B cell (primary cell): ENCODE data around the gene MPZ. TPM values are rescaled to one million over a fixed set of nuclear protein-coding genes. Genes with fewer than 3 reads are reported as not detected.

ENCODE experiments used
- ATAC-seq: fragments of 200-7000 bp; cut with Tn5 transposase; one replicate; pipeline ENCODE4 v1.10.0; 2021; ENCODE audit warnings: low read depth, mild to moderate bottlenecking, moderate number of reproducible peaks, moderate library complexity
- CTCF ChIA-PET: fragments of 350-600 bp; sonication (Branson Sonifier 250); formaldehyde crosslinking; loops from one replicate; lab custom pipeline; 2021; ENCODE audit warnings: antibody characterized with exemption, inconsistent platforms; lab: Charles Lee
- POLR2A ChIA-PET: fragments of 350-600 bp; sonication (Branson Sonifier 250); formaldehyde crosslinking; loops from one replicate; lab custom pipeline; 2021; ENCODE audit warnings: antibody characterized with exemption; lab: Charles Lee
- DNase-seq: peaks from one replicate; pipeline ENCODE4 v3.0.0; 2013
- H2AFZ ChIP-seq: 2 replicates; pipeline ENCODE4 v1.6.1; 2012; ENCODE audit warnings: mild to moderate bottlenecking, low read depth, low read length; ENCODE audit not compliant: insufficient read depth, poor library complexity, severe bottlenecking
- H3K27ac ChIP-seq, 2 donors: 1 replicate in 1 of 2; 2 replicates in 1 of 2; pipeline ENCODE4 v1.5.1; 2012 to 2013; ENCODE audit warnings: low read length in 2 of 2, mild to moderate bottlenecking in 2 of 2, moderate library complexity in 1 of 2
- H3K27me3 ChIP-seq, 4 experiments: fragments of 200-600 bp in 1 of 4; sonication (generic) in 1 of 4; replicated peaks in 1 of 4; 1 replicate in 2 of 4; 2 replicates in 2 of 4; pipeline versions ENCODE4 v1.6.1 to v1.7.0; 2013 to 2016; ENCODE audit warnings: low read length in 3 of 4, mild to moderate bottlenecking in 2 of 4, mixed read lengths in 1 of 4, moderate library complexity in 1 of 4; ENCODE audit not compliant: insufficient read depth in 4 of 4, control insufficient read depth in 3 of 4; ENCODE audit errors: control extremely low read depth in 1 of 4
- H3K36me3 ChIP-seq, 2 experiments: replicated peaks in 1 of 2; 1 replicate in 1 of 2; 2 replicates in 1 of 2; pipeline versions ENCODE4 v1.6.1 to v1.7.1; 2013; ENCODE audit warnings: low read length in 1 of 2; ENCODE audit not compliant: insufficient read depth in 2 of 2, control insufficient read depth in 1 of 2; ENCODE audit errors: control extremely low read depth in 1 of 2, extremely low read depth in 1 of 2
- H3K4me1 ChIP-seq, 2 donors: fragments of 200-600 bp in 1 of 2; sonication (generic) in 1 of 2; 1 replicate in 1 of 2; 2 replicates in 1 of 2; pipeline versions ENCODE4 v1.5.1 to v1.6.1; 2013 to 2017; ENCODE audit warnings: low read length in 2 of 2; ENCODE audit not compliant: control insufficient read depth in 2 of 2, insufficient read depth in 2 of 2
- H3K4me2 ChIP-seq: replicated peaks from 2 replicates; pipeline ENCODE3; 2012; ENCODE audit warnings: mild to moderate bottlenecking, low read depth, low read length; ENCODE audit not compliant: poor library complexity, severe bottlenecking
- H3K4me3 ChIP-seq, 5 experiments: fragments of 200-600 bp in 1 of 5; sonication (generic) in 1 of 5; 1 replicate in 3 of 5; 2 replicates in 2 of 5; pipeline versions ENCODE4 v1.5.1 to v1.7.0; 2011 to 2016; ENCODE audit warnings: low read length in 4 of 5, mild to moderate bottlenecking in 4 of 5, low read depth in 2 of 5, control low read depth in 1 of 5, moderate library complexity in 1 of 5; ENCODE audit not compliant: insufficient read depth in 1 of 5; ENCODE audit errors: control extremely low read depth in 1 of 5, extremely low read depth in 1 of 5
- H3K79me2 ChIP-seq: fragments of 200-600 bp; sonication (generic); one replicate; pipeline ENCODE4 v1.6.0; 2016; ENCODE audit warnings: low read length; ENCODE audit not compliant: control insufficient read depth, insufficient read depth
- H3K9ac ChIP-seq: fragments of 200-600 bp; sonication (generic); 2 replicates; pipeline ENCODE4 v1.6.1; 2017; ENCODE audit warnings: mild to moderate bottlenecking, low read length, moderate library complexity
- H3K9me3 ChIP-seq, 3 donors: one replicate each; pipeline versions ENCODE4 v1.6.1 to v1.7.1; 2013; ENCODE audit warnings: low read length in 2 of 3; ENCODE audit not compliant: control insufficient read depth in 2 of 3, insufficient read depth in 1 of 3; ENCODE audit errors: control extremely low read depth in 1 of 3
- H4K20me1 ChIP-seq: 2 replicates; pipeline ENCODE4 v1.6.0; 2012; ENCODE audit warnings: mild to moderate bottlenecking, low read length; ENCODE audit not compliant: insufficient read depth, control insufficient read depth, poor library complexity, severe bottlenecking
- H3K27ac Mint-ChIP-seq: one replicate; pipeline ENCODE4 v1.8.0; 2021; ENCODE audit warnings: mixed read lengths
- H3K27me3 Mint-ChIP-seq: one replicate; pipeline ENCODE4 v1.8.0; 2021; ENCODE audit warnings: mixed read lengths
- H3K4me1 Mint-ChIP-seq: one replicate; pipeline ENCODE4 v1.8.0; 2021; ENCODE audit warnings: mixed read lengths
- H3K4me3 Mint-ChIP-seq: one replicate; pipeline ENCODE4 v1.8.0; 2021; ENCODE audit warnings: mixed read lengths
- H3K9me3 Mint-ChIP-seq: one replicate; pipeline ENCODE4 v1.8.0; 2022; ENCODE audit warnings: mixed read lengths; ENCODE audit not compliant: insufficient read depth
- EZH2 ChIP-seq: IDR thresholded peaks from 2 replicates; pipeline ENCODE4 v1.6.1; 2012; ENCODE audit warnings: borderline replicate concordance, low read depth, mild to moderate bottlenecking, moderate library complexity, low read length; ENCODE audit not compliant: insufficient read depth, poor library complexity, severe bottlenecking
- WGBS: methylation state at CpG from one replicate; pipeline ENCODE4 v1.1.5; 2013; ENCODE audit warnings: missing lambda C conversion rate; ENCODE audit not compliant: insufficient coverage; 5-methylcytosine and 5-hydroxymethylcytosine counted together
- intact Hi-C: fragments of 100-400 bp; cut with micrococcal nuclease; formaldehyde crosslinking; loops from one replicate; pipeline ENCODE4 v1.10.0; 2022
- polyA plus RNA-seq: library from polyadenylated mRNA; depleted of rRNA; stranded (reverse); fragments of >200 nt; gene quantifications from 2 replicates; pipeline ENCODE4 v1.2.3, GENCODE V29; 2012
- total RNA-seq, 2 donors: library from RNA; stranded (reverse); fragments of 120-200 nt in 1 of 2; gene quantifications; 1 replicate in 1 of 2; 2 replicates in 1 of 2; pipeline versions ENCODE4 v1.2.3 to v1.2.4, GENCODE V29; 2013 to 2022
- TF ChIP-seq, protein P1 (sequence below): fragments of 200-600 bp; IDR thresholded peaks from one replicate; pipeline ENCODE4 v1.8.0; 2022; ENCODE audit warnings: antibody characterized with exemption, mild to moderate bottlenecking

MPZ gene
- total and polyA plus RNA-seq, 2 donors (not counting 1 experiment from before 2014, with no cell fraction given) = 4.3 to 12.9 TPM

DNA sequence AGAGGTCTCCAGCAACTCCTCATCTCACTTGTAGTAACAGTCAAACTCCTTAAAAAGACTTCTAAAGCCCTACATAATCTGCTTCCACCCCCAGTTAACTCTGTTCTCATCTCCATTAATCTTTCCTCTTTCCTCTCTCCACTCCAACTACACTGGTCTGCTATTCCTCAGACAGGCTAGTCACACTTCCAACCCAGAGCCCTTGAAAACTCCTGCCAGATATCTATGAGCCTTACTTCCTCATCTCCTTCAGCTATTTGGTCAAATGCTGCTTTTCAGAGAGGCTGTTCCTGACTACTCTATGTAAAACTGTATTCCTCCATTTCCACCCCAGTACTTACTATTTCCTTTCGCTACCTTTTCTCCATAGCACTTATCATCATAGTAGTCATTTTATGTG lies 26.8 kb downstream of the MPZ start:
- H3K9me3 ChIP-seq = no peaks in the 10 kb centered on the region
- ATAC-seq (no peak), DNase-seq (no peak)
- no peaks in the 10 kb centered on the region for H3K9me3 Mint-ChIP-seq
- no peak overlapping the region for H3K4me3 Mint-ChIP-seq
- H3K36me3 ChIP-seq = no peaks in the 10 kb centered on the region
- no peak overlapping the region for H3K9ac ChIP-seq
- ChIA-PET POLR2A (no interaction called here), CTCF (interaction anchor here (1.1 to 1.7 kb wide), 2 partner anchors 8 to 57 kb away, joined by 5 to 6 read pairs; partner anchors contain the start of gene TOMM40L)
- WGBS = no CpG with 5 or more reads among the region's 1 CpG
- intact Hi-C loops = no loop called here
- H3K4me3 ChIP-seq = no peak overlapping the region
- no peak overlapping the region for H3K27ac Mint-ChIP-seq
- no peak overlapping the region for H2AFZ ChIP-seq
- no peaks in the 10 kb centered on the region for H3K79me2 ChIP-seq
- no peak overlapping the region for H3K27ac ChIP-seq
- peaks cover 20% of the 10 kb centered on the region for H3K27me3 Mint-ChIP-seq
- TF ChIP-seq, protein P1, sequence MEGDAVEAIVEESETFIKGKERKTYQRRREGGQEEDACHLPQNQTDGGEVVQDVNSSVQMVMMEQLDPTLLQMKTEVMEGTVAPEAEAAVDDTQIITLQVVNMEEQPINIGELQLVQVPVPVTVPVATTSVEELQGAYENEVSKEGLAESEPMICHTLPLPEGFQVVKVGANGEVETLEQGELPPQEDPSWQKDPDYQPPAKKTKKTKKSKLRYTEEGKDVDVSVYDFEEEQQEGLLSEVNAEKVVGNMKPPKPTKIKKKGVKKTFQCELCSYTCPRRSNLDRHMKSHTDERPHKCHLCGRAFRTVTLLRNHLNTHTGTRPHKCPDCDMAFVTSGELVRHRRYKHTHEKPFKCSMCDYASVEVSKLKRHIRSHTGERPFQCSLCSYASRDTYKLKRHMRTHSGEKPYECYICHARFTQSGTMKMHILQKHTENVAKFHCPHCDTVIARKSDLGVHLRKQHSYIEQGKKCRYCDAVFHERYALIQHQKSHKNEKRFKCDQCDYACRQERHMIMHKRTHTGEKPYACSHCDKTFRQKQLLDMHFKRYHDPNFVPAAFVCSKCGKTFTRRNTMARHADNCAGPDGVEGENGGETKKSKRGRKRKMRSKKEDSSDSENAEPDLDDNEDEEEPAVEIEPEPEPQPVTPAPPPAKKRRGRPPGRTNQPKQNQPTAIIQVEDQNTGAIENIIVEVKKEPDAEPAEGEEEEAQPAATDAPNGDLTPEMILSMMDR = no peak
- no peak for TF ChIP-seq EZH2
- H4K20me1 ChIP-seq = no peaks in the 10 kb centered on the region
- no peak overlapping the region for H3K4me2 ChIP-seq
- H3K27me3 ChIP-seq = no peaks in the 10 kb centered on the region
- no peaks in the 10 kb centered on the region for H3K4me1 ChIP-seq
- peaks cover 8% of the 10 kb centered on the region for H3K4me1 Mint-ChIP-seq

DNA sequence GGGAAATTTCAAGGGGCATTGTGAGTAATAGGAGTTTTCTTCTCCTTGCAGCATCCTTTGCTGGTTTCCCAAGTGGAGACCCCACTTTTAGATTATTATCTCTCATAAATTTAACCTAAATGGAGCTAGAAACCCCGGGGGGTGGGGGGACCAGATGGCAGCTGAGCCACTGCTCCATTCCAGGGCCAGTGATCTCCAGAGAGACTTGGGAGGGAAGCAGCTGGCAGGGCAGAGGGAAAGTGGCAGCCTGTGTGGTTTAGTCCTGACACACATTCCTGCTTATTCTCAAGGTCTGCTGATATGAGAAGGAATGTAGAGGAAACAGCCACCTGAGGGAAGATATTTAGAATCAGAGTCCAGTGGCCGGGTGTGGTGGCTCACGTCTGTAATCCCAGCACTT lies 34.9 kb downstream of the MPZ start:
- no peak overlapping the region for H3K9ac ChIP-seq
- WGBS = no CpG with 5 or more reads among the region's 3 CpGs
- H3K4me3 ChIP-seq = no peak overlapping the region
- H3K79me2 ChIP-seq = no peaks in the 10 kb centered on the region
- Mint-ChIP-seq H3K27me3 (peaks cover 30% of the 10 kb centered on the region), H3K4me3 (no peak overlapping the region), H3K27ac (no peak overlapping the region), H3K4me1 (no peaks in the 10 kb centered on the region), H3K9me3 (no peaks in the 10 kb centered on the region)
- ChIA-PET POLR2A (interaction anchor here (0.7 kb wide), 1 partner anchor 525 kb away, joined by 5 read pairs; no protein-coding TSS in a partner anchor), CTCF (interaction anchor here (1.1 kb wide), 1 partner anchor 13 kb away, joined by 3 read pairs; no protein-coding TSS in a partner anchor)
- H3K4me1 ChIP-seq = no peaks in the 10 kb centered on the region
- ATAC-seq = no peak
- no peak overlapping the region for H2AFZ ChIP-seq
- no peaks in the 10 kb centered on the region for H4K20me1 ChIP-seq
- TF ChIP-seq EZH2 = no peak
- TF ChIP-seq, protein P1 = no peak
- H3K4me2 ChIP-seq = no peak overlapping the region
- DNase-seq = no peak
- H3K27ac ChIP-seq = no peak overlapping the region
- no peaks in the 10 kb centered on the region for H3K36me3 ChIP-seq
- H3K27me3 ChIP-seq = peaks cover 0 to 2% (median 0%) of the 10 kb centered on the region in 4 experiments
- intact Hi-C loops = no loop called here
- no peaks in the 10 kb centered on the region for H3K9me3 ChIP-seq
